ENCODE measurements around the gene MYO6.
A peak's percentile ranks its signal among the peaks of the same experiment; 100 is the strongest.
"Not testable (repeated sequence)": the region's sequence is repeated elsewhere in the genome, so short reads cannot be mapped to it uniquely, and the experiment has no call there.

The MYO6 gene

GRCh38 chr6:75748743-75749538 is at the start of gene MYO6:
TSS of gene MYO6 (plus strand) at chr6:75749239. CDS start at chr6:75817548, 68,309 bp downstream.
- peak; percentile 76 for DNase-seq (ENCODE audit: low read depth)
- no peak for TF ChIP-seq CTCF (IDR thresholded peaks at IDR 0.05; ENCODE audit: insufficient read depth, low read depth, low read length, missing control alignments)
- H3K4me3 ChIP-seq (ENCODE audit: low read length) = peak within 1 kb of the TSS; percentile 83

GRCh38 chr6:75708334-75708733 is 40.7 kb upstream of the MYO6 start:
- not testable (repeated sequence) for DNase-seq (ENCODE audit: low read depth); H3K4me3 ChIP-seq (ENCODE audit: low read length)

- no peak overlapping the region for H3K4me3 ChIP-seq (ENCODE audit: low read length)
- no peak for DNase-seq (ENCODE audit: low read depth)
- TF ChIP-seq CTCF (IDR thresholded peaks at IDR 0.05; ENCODE audit: insufficient read depth, low read depth, low read length, missing control alignments) = no peak
These were observed 37.9 kb upstream of the MYO6 start for GRCh38 chr6:75711173-75711572.

GRCh38 chr6:75719133-75719532 is 29.9 kb upstream of the MYO6 start:
- DNase-seq (ENCODE audit: low read depth) = no peak
- TF ChIP-seq CTCF (IDR thresholded peaks at IDR 0.05; ENCODE audit: insufficient read depth, low read depth, low read length, missing control alignments) = no peak
- no peak overlapping the region for H3K4me3 ChIP-seq (ENCODE audit: low read length)

- no peak for DNase-seq (ENCODE audit: low read depth)
- no peak overlapping the region for H3K4me3 ChIP-seq (ENCODE audit: low read length)
- no peak for TF ChIP-seq CTCF (IDR thresholded peaks at IDR 0.05; ENCODE audit: insufficient read depth, low read depth, low read length, missing control alignments)
These were observed 25.7 kb upstream of the MYO6 start for GRCh38 chr6:75723382-75723781.

GRCh38 chr6:75727206-75727605 is 21.8 kb upstream of the MYO6 start:
- no peak for DNase-seq (ENCODE audit: low read depth)
- no peak for TF ChIP-seq CTCF (IDR thresholded peaks at IDR 0.05; ENCODE audit: insufficient read depth, low read depth, low read length, missing control alignments)
- H3K4me3 ChIP-seq (ENCODE audit: low read length) = no peak overlapping the region

- DNase-seq (ENCODE audit: low read depth); H3K4me3 ChIP-seq (ENCODE audit: low read length): not testable (repeated sequence)
These were observed 18.0 kb upstream of the MYO6 start for GRCh38 chr6:75731029-75731428.

- H3K4me3 ChIP-seq (ENCODE audit: low read length) = no peak overlapping the region
- TF ChIP-seq CTCF (IDR thresholded peaks at IDR 0.05; ENCODE audit: insufficient read depth, low read depth, low read length, missing control alignments) = no peak
- peak; percentile 53 for DNase-seq (ENCODE audit: low read depth)
These were observed 13.4 kb upstream of the MYO6 start for GRCh38 chr6:75735491-75736186.

All from epithelial cell of esophagus (primary cell).